ENCODE results near the gene NLGN1.

Gene NLGN1

GRCh38 chr3:173897631-173898030 is 500.1 kb downstream of the NLGN1 start:
- TF ChIP-seq GATA2 (IDR thresholded peaks at IDR 0.05; ENCODE audit: low read depth, low read length) (no peak), GATA3 (IDR thresholded peaks at IDR 0.05; ENCODE audit: low read depth, low read length) (no peak)

- TF ChIP-seq GATA2 (IDR thresholded peaks at IDR 0.05; ENCODE audit: low read depth, low read length) = no peak
These were observed 504.1 kb downstream of the NLGN1 start for GRCh38 chr3:173901649-173902048.

GRCh38 chr3:173902401-173902800 is 504.9 kb downstream of the NLGN1 start:
- TF ChIP-seq GATA3 (IDR thresholded peaks at IDR 0.05; ENCODE audit: low read depth, low read length) = no peak
- no peak for TF ChIP-seq GATA2 (IDR thresholded peaks at IDR 0.05; ENCODE audit: low read depth, low read length)

- TF ChIP-seq GATA2 (IDR thresholded peaks at IDR 0.05; ENCODE audit: low read depth, low read length) (no peak), GATA3 (IDR thresholded peaks at IDR 0.05; ENCODE audit: low read depth, low read length) (no peak)
These were observed 505.3 kb downstream of the NLGN1 start for GRCh38 chr3:173902871-173903270.

GRCh38 chr3:173905381-173905780 is 507.8 kb downstream of the NLGN1 start:
- TF ChIP-seq GATA3 (IDR thresholded peaks at IDR 0.05; ENCODE audit: low read depth, low read length) (no peak), GATA2 (IDR thresholded peaks at IDR 0.05; ENCODE audit: low read depth, low read length) (no peak)

- TF ChIP-seq GATA2 (IDR thresholded peaks at IDR 0.05; ENCODE audit: low read depth, low read length) (no peak), GATA3 (IDR thresholded peaks at IDR 0.05; ENCODE audit: low read depth, low read length) (no peak)
These were observed 513.9 kb downstream of the NLGN1 start for GRCh38 chr3:173911446-173911845.

- TF ChIP-seq GATA2 (IDR thresholded peaks at IDR 0.05; ENCODE audit: low read depth, low read length) = no peak
- TF ChIP-seq GATA3 (IDR thresholded peaks at IDR 0.05; ENCODE audit: low read depth, low read length) = no peak
These were observed 514.6 kb downstream of the NLGN1 start for GRCh38 chr3:173912126-173912525.

GRCh38 chr3:173913397-173913796 is 515.9 kb downstream of the NLGN1 start:
- TF ChIP-seq GATA2 (IDR thresholded peaks at IDR 0.05; ENCODE audit: low read depth, low read length) (no peak), GATA3 (IDR thresholded peaks at IDR 0.05; ENCODE audit: low read depth, low read length) (no peak)

GRCh38 chr3:173913974-173914421 is 516.5 kb downstream of the NLGN1 start:
- TF ChIP-seq GATA3 (IDR thresholded peaks at IDR 0.05; ENCODE audit: low read depth, low read length) (no peak), GATA2 (IDR thresholded peaks at IDR 0.05; ENCODE audit: low read depth, low read length) (no peak)

- TF ChIP-seq GATA2 (IDR thresholded peaks at IDR 0.05; ENCODE audit: low read depth, low read length) (no peak), GATA3 (IDR thresholded peaks at IDR 0.05; ENCODE audit: low read depth, low read length) (no peak)
These were observed 519.3 kb downstream of the NLGN1 start for GRCh38 chr3:173916799-173917198.

- TF ChIP-seq GATA3 (IDR thresholded peaks at IDR 0.05; ENCODE audit: low read depth, low read length) (no peak), GATA2 (IDR thresholded peaks at IDR 0.05; ENCODE audit: low read depth, low read length) (no peak)
These were observed 522.8 kb downstream of the NLGN1 start for GRCh38 chr3:173920386-173920785.

GRCh38 chr3:173921732-173922131 is 524.2 kb downstream of the NLGN1 start:
- TF ChIP-seq GATA3 (IDR thresholded peaks at IDR 0.05; ENCODE audit: low read depth, low read length) (no peak), GATA2 (IDR thresholded peaks at IDR 0.05; ENCODE audit: low read depth, low read length) (no peak)

- TF ChIP-seq GATA3 (IDR thresholded peaks at IDR 0.05; ENCODE audit: low read depth, low read length) (no peak), GATA2 (IDR thresholded peaks at IDR 0.05; ENCODE audit: low read depth, low read length) (no peak)
These were observed 525.7 kb downstream of the NLGN1 start for GRCh38 chr3:173923204-173923603.

- TF ChIP-seq GATA2 (IDR thresholded peaks at IDR 0.05; ENCODE audit: low read depth, low read length) (no peak), GATA3 (IDR thresholded peaks at IDR 0.05; ENCODE audit: low read depth, low read length) (no peak)
These were observed 532.7 kb downstream of the NLGN1 start for GRCh38 chr3:173930251-173930650.

GRCh38 chr3:173932624-173933023 is 535.1 kb downstream of the NLGN1 start:
- TF ChIP-seq GATA3 (IDR thresholded peaks at IDR 0.05; ENCODE audit: low read depth, low read length) (no peak), GATA2 (IDR thresholded peaks at IDR 0.05; ENCODE audit: low read depth, low read length) (no peak)

GRCh38 chr3:173933113-173933512 is 535.6 kb downstream of the NLGN1 start:
- TF ChIP-seq GATA3 (IDR thresholded peaks at IDR 0.05; ENCODE audit: low read depth, low read length) (no peak), GATA2 (IDR thresholded peaks at IDR 0.05; ENCODE audit: low read depth, low read length) (no peak)

Measured in SH-SY5Y (cell line).